GM23338 (cell line): ENCODE measurements around the gene CDON. TPM values are rescaled to one million over a fixed set of nuclear protein-coding genes. Genes with fewer than 3 reads are reported as not detected.

ENCODE experiments used
- ATAC-seq: fragments of 200-7000 bp; cut with Tn5 transposase; 3 replicates; pipeline ENCODE4 v1.9.1; 2020
- DNase-seq: peaks from one replicate; pipeline ENCODE4 v3.0.0-alpha.2; 2015; ENCODE audit warnings: low spot score
- H2AFZ ChIP-seq: fragments of 200-600 bp; sonication (generic); 2 replicates; pipeline ENCODE4 v1.8.0; 2016; ENCODE audit warnings: antibody characterized with exemption, mild to moderate bottlenecking, moderate library complexity
- H3F3A ChIP-seq: fragments of 200-600 bp; sonication (generic); replicated peaks from 2 replicates; pipeline ENCODE4 v1.8.0; 2017; ENCODE audit warnings: antibody characterized with exemption, mixed run types, low read depth
- H3K27ac ChIP-seq: fragments of 200-600 bp; sonication (generic); 2 replicates; pipeline ENCODE4 v1.6.1; 2016; ENCODE audit warnings: low read depth
- H3K27me3 ChIP-seq: fragments of 200-600 bp; sonication (generic); 2 replicates; pipeline ENCODE4 v1.8.0; 2016; ENCODE audit warnings: mild to moderate bottlenecking, mixed run types, moderate library complexity; ENCODE audit not compliant: insufficient read depth
- H3K36me3 ChIP-seq: fragments of 200-600 bp; sonication (generic); 2 replicates; pipeline ENCODE4 v1.8.0; 2016; ENCODE audit warnings: mild to moderate bottlenecking; ENCODE audit not compliant: insufficient read depth
- H3K4me1 ChIP-seq: fragments of 200-600 bp; sonication (generic); 2 replicates; pipeline ENCODE4 v1.8.0; 2016; ENCODE audit warnings: mild to moderate bottlenecking, moderate library complexity; ENCODE audit not compliant: insufficient read depth
- H3K4me2 ChIP-seq: fragments of 200-600 bp; sonication (generic); 2 replicates; pipeline ENCODE4 v1.7.1; 2017; ENCODE audit warnings: mixed run types
- H3K4me3 ChIP-seq: fragments of 200-600 bp; sonication (generic); 2 replicates; pipeline ENCODE4 v1.6.1; 2016; ENCODE audit warnings: mixed run types
- H3K79me2 ChIP-seq: fragments of 200-600 bp; sonication (generic); replicated peaks from 2 replicates; pipeline ENCODE4 v1.8.0; 2017; ENCODE audit warnings: mild to moderate bottlenecking; ENCODE audit not compliant: insufficient read depth
- H3K9me2 ChIP-seq: fragments of 200-600 bp; sonication (generic); 2 replicates; pipeline ENCODE4 v1.8.0; 2017; ENCODE audit not compliant: insufficient read depth
- H4K20me1 ChIP-seq: fragments of 200-600 bp; sonication (generic); replicated peaks from 2 replicates; pipeline ENCODE4 v1.8.0; 2017; ENCODE audit warnings: mild to moderate bottlenecking; ENCODE audit not compliant: insufficient read depth
- H3K27ac Mint-ChIP-seq: 2 replicates; pipeline ENCODE4 v1.8.0; 2020; ENCODE audit warnings: inconsistent platforms, mild to moderate bottlenecking, moderate library complexity, mixed read lengths
- H3K27me3 Mint-ChIP-seq: 3 replicates; pipeline ENCODE4 v1.8.0; 2022; ENCODE audit warnings: low read depth, mild to moderate bottlenecking, moderate library complexity, mixed read lengths, inconsistent platforms; ENCODE audit not compliant: insufficient read depth, poor library complexity
- H3K36me3 Mint-ChIP-seq: 3 replicates; pipeline ENCODE4 v1.8.0; 2021; ENCODE audit warnings: low read depth, mild to moderate bottlenecking, inconsistent platforms, moderate library complexity, mixed read lengths
- H3K4me1 Mint-ChIP-seq: 3 replicates; pipeline ENCODE4 v1.8.0; 2020; ENCODE audit warnings: mild to moderate bottlenecking, inconsistent platforms, mixed read lengths
- H3K4me3 Mint-ChIP-seq: 3 replicates; pipeline ENCODE4 v1.8.0; 2021; ENCODE audit warnings: moderate library complexity, mild to moderate bottlenecking, inconsistent platforms, mixed read lengths
- H3K9me3 Mint-ChIP-seq: 3 replicates; pipeline ENCODE4 v1.8.0; 2020; ENCODE audit warnings: moderate library complexity, mild to moderate bottlenecking, inconsistent platforms, mixed read lengths
- EZH2 ChIP-seq: fragments of 200-600 bp; sonication (generic); IDR thresholded peaks from one replicate; pipeline ENCODE4 v1.8.0; 2017; ENCODE audit warnings: antibody characterized with exemption, mild to moderate bottlenecking, low read depth; ENCODE audit not compliant: unreplicated experiment
- EZH2phosphoT487 ChIP-seq: fragments of 200-600 bp; sonication (generic); IDR thresholded peaks from one replicate; pipeline ENCODE4 v1.8.1; 2018; ENCODE audit warnings: antibody characterized with exemption; ENCODE audit not compliant: unreplicated experiment
- JUNB ChIP-seq: IDR thresholded peaks from one replicate; pipeline ENCODE4 v1.6.1; 2016; ENCODE audit warnings: antibody characterized with exemption; ENCODE audit not compliant: unreplicated experiment
- POLR2AphosphoS5 ChIP-seq: IDR thresholded peaks from 2 replicates; pipeline ENCODE4 v1.6.1; 2016; ENCODE audit warnings: antibody characterized with exemption, low read depth
- ZNF114 ChIP-seq: fragments of 250-450 bp; sonication (Bioruptor Pico); IDR thresholded peaks from 2 replicates; pipeline ENCODE4 v1.5.0; 2020; ENCODE audit warnings: mild to moderate bottlenecking, moderate library complexity
- ZNF331 ChIP-seq: fragments of 250-450 bp; sonication (Bioruptor Pico); IDR thresholded peaks from 2 replicates; pipeline ENCODE4 v1.5.0; 2020; ENCODE audit warnings: low read depth, mild to moderate bottlenecking, moderate library complexity
- polyA plus RNA-seq: library from polyadenylated mRNA; unstranded; fragments of >200 nt; fragmentation: Nextera tagmentation; extraction: Ambion mirVana; gene quantifications from 2 replicates; pipeline ENCODE4 v1.2.1, GENCODE V29; 2016
- total RNA-seq: library from RNA; depleted of rRNA; stranded (reverse); fragments of >200 nt; shearing (Covaris generic); gene quantifications from 2 replicates; pipeline ENCODE4 v1.2.3, GENCODE V29; 2014
- TF ChIP-seq, protein P1 (sequence below): IDR thresholded peaks from one replicate; pipeline ENCODE4 v1.6.1; 2018; ENCODE audit warnings: antibody characterized with exemption; ENCODE audit not compliant: unreplicated experiment
- TF ChIP-seq, protein P2 (sequence below): IDR thresholded peaks from 2 replicates; pipeline ENCODE4 v1.6.1; 2016; ENCODE audit warnings: antibody characterized with exemption
- TF ChIP-seq, protein P3 (sequence below), 2 experiments: fragments of 200-600 bp in 1 of 2; sonication (generic) in 1 of 2; conservative IDR thresholded peaks; 2 replicates each; pipeline versions ENCODE4 v1.5.1 to v1.6.1; 2016 to 2017; ENCODE audit warnings: antibody characterized with exemption in 2 of 2, low read depth in 2 of 2, mild to moderate bottlenecking in 2 of 2, moderate library complexity in 1 of 2
- TF ChIP-seq, protein P4 (sequence below): fragments of 250-450 bp; sonication (Bioruptor Pico); IDR thresholded peaks from 2 replicates; pipeline ENCODE4 v1.5.0; 2020; ENCODE audit warnings: mild to moderate bottlenecking, moderate library complexity

The CDON gene
- total and polyA plus RNA-seq, 2 experiments from 2014 or later, result 4.1 to 35.5 TPM

DNA sequence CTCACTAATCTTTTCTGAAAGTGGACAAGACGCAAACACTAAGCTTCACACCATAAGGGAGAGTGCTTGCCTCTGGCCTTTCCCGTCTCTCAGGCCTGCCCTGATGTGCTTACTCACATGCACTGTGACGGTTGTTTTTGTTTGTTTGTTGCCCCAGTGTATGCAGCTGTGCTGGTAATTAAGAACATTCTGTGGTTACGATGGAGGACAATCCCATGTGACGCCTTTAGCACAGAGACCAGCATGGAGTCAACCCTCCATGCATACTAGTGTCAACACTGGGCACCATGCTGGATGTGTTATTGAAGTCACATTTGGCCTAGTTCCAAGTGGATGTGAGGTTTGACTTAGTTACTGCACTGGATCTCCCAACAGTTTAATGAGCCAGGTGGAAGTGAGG, 27.8 kb upstream of the CDON start:
- TF ChIP-seq, protein P1, sequence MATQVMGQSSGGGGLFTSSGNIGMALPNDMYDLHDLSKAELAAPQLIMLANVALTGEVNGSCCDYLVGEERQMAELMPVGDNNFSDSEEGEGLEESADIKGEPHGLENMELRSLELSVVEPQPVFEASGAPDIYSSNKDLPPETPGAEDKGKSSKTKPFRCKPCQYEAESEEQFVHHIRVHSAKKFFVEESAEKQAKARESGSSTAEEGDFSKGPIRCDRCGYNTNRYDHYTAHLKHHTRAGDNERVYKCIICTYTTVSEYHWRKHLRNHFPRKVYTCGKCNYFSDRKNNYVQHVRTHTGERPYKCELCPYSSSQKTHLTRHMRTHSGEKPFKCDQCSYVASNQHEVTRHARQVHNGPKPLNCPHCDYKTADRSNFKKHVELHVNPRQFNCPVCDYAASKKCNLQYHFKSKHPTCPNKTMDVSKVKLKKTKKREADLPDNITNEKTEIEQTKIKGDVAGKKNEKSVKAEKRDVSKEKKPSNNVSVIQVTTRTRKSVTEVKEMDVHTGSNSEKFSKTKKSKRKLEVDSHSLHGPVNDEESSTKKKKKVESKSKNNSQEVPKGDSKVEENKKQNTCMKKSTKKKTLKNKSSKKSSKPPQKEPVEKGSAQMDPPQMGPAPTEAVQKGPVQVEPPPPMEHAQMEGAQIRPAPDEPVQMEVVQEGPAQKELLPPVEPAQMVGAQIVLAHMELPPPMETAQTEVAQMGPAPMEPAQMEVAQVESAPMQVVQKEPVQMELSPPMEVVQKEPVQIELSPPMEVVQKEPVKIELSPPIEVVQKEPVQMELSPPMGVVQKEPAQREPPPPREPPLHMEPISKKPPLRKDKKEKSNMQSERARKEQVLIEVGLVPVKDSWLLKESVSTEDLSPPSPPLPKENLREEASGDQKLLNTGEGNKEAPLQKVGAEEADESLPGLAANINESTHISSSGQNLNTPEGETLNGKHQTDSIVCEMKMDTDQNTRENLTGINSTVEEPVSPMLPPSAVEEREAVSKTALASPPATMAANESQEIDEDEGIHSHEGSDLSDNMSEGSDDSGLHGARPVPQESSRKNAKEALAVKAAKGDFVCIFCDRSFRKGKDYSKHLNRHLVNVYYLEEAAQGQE, result no peak
- TF ChIP-seq, protein P2, sequence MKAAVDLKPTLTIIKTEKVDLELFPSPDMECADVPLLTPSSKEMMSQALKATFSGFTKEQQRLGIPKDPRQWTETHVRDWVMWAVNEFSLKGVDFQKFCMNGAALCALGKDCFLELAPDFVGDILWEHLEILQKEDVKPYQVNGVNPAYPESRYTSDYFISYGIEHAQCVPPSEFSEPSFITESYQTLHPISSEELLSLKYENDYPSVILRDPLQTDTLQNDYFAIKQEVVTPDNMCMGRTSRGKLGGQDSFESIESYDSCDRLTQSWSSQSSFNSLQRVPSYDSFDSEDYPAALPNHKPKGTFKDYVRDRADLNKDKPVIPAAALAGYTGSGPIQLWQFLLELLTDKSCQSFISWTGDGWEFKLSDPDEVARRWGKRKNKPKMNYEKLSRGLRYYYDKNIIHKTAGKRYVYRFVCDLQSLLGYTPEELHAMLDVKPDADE, result no peak
- TF ChIP-seq EZH2, result no peak
- no peak for TF ChIP-seq POLR2AphosphoS5
- no peak for TF ChIP-seq ZNF331 (CRISPR knock-in tag)
- TF ChIP-seq JUNB, result no peak
- TF ChIP-seq ZNF114 (CRISPR knock-in tag), result no peak
- TF ChIP-seq, protein P3, sequence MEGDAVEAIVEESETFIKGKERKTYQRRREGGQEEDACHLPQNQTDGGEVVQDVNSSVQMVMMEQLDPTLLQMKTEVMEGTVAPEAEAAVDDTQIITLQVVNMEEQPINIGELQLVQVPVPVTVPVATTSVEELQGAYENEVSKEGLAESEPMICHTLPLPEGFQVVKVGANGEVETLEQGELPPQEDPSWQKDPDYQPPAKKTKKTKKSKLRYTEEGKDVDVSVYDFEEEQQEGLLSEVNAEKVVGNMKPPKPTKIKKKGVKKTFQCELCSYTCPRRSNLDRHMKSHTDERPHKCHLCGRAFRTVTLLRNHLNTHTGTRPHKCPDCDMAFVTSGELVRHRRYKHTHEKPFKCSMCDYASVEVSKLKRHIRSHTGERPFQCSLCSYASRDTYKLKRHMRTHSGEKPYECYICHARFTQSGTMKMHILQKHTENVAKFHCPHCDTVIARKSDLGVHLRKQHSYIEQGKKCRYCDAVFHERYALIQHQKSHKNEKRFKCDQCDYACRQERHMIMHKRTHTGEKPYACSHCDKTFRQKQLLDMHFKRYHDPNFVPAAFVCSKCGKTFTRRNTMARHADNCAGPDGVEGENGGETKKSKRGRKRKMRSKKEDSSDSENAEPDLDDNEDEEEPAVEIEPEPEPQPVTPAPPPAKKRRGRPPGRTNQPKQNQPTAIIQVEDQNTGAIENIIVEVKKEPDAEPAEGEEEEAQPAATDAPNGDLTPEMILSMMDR (conservative IDR thresholded peaks at IDR 0.05; ENCODE audit: low read depth in 2 of 2), result no peak
- no peak for TF ChIP-seq EZH2phosphoT487
- TF ChIP-seq, protein P4, sequence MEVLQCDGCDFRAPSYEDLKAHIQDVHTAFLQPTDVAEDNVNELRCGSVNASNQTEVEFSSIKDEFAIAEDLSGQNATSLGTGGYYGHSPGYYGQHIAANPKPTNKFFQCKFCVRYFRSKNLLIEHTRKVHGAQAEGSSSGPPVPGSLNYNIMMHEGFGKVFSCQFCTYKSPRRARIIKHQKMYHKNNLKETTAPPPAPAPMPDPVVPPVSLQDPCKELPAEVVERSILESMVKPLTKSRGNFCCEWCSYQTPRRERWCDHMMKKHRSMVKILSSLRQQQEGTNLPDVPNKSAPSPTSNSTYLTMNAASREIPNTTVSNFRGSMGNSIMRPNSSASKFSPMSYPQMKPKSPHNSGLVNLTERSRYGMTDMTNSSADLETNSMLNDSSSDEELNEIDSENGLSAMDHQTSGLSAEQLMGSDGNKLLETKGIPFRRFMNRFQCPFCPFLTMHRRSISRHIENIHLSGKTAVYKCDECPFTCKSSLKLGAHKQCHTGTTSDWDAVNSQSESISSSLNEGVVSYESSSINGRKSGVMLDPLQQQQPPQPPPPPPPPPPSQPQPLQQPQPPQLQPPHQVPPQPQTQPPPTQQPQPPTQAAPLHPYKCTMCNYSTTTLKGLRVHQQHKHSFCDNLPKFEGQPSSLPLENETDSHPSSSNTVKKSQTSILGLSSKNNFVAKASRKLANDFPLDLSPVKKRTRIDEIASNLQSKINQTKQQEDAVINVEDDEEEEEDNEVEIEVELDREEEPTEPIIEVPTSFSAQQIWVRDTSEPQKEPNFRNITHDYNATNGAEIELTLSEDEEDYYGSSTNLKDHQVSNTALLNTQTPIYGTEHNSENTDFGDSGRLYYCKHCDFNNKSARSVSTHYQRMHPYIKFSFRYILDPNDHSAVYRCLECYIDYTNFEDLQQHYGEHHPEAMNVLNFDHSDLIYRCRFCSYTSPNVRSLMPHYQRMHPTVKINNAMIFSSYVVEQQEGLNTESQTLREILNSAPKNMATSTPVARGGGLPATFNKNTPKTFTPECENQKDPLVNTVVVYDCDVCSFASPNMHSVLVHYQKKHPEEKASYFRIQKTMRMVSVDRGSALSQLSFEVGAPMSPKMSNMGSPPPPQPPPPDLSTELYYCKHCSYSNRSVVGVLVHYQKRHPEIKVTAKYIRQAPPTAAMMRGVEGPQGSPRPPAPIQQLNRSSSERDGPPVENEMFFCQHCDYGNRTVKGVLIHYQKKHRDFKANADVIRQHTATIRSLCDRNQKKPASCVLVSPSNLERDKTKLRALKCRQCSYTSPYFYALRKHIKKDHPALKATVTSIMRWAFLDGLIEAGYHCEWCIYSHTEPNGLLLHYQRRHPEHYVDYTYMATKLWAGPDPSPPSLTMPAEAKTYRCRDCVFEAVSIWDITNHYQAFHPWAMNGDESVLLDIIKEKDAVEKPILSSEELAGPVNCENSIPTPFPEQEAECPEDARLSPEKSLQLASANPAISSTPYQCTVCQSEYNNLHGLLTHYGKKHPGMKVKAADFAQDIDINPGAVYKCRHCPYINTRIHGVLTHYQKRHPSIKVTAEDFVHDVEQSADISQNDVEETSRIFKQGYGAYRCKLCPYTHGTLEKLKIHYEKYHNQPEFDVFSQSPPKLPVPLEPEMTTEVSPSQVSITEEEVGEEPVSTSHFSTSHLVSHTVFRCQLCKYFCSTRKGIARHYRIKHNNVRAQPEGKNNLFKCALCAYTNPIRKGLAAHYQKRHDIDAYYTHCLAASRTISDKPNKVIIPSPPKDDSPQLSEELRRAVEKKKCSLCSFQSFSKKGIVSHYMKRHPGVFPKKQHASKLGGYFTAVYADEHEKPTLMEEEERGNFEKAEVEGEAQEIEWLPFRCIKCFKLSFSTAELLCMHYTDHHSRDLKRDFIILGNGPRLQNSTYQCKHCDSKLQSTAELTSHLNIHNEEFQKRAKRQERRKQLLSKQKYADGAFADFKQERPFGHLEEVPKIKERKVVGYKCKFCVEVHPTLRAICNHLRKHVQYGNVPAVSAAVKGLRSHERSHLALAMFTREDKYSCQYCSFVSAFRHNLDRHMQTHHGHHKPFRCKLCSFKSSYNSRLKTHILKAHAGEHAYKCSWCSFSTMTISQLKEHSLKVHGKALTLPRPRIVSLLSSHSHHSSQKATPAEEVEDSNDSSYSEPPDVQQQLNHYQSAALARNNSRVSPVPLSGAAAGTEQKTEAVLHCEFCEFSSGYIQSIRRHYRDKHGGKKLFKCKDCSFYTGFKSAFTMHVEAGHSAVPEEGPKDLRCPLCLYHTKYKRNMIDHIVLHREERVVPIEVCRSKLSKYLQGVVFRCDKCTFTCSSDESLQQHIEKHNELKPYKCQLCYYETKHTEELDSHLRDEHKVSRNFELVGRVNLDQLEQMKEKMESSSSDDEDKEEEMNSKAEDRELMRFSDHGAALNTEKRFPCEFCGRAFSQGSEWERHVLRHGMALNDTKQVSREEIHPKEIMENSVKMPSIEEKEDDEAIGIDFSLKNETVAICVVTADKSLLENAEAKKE (CRISPR knock-in tag), result no peak
- H3K4me2 ChIP-seq, result no peak overlapping the region
- peaks cover 2% of the 10 kb centered on the region; the same call in 1 of the 2 replicates for H3F3A ChIP-seq

More for the DNA sequence above, 27.8 kb upstream of the CDON start:
- Mint-ChIP-seq H3K27me3 (peaks cover 11% of the 10 kb centered on the region), H3K36me3 (no peaks in the 10 kb centered on the region), H3K27ac (no peak overlapping the region), H3K4me3 (no peak overlapping the region), H3K4me1 (peaks cover 7% of the 10 kb centered on the region; the same call in 2 of the 3 replicates), H3K9me3 (no peaks in the 10 kb centered on the region; the same call in 2 of the 3 replicates)
- Histone ChIP-seq H3K4me3 (no peak overlapping the region), H4K20me1 (no peaks in the 10 kb centered on the region), H3K9me2 (no peaks in the 10 kb centered on the region), H3K27ac (no peak overlapping the region), H3K4me1 (peaks cover 8% of the 10 kb centered on the region), H3K79me2 (no peaks in the 10 kb centered on the region), H3K27me3 (no peaks in the 10 kb centered on the region), H3K36me3 (no peaks in the 10 kb centered on the region), H2AFZ (no peak overlapping the region)
- DNase-seq, result no peak
- no peak for ATAC-seq
